GM12892 (cell line): Measurements from ENCODE around the gene RSPO4.

Source experiments
- POLR2A ChIP-seq: IDR thresholded peaks from 2 replicates; pipeline ENCODE4 v1.6.1; 2011; ENCODE audit warnings: low read depth, low read length, control low read depth
- POLR2AphosphoS5 ChIP-seq: IDR thresholded peaks from 2 replicates; pipeline ENCODE4 v1.6.1; 2011; ENCODE audit warnings: low read depth, low read length, control low read depth

GRCh38 chr20:946826-947225 is 55.3 kb downstream of the RSPO4 start:
- TF ChIP-seq POLR2AphosphoS5 (no peak), POLR2A (no peak)
